DOHH2 (cell line): ENCODE data around the gene SH3BGRL.

ENCODE experiments used
- H3F3A ChIP-seq: fragments of 200-600 bp; sonication (generic), shearing (Covaris generic); 2 replicates; pipeline ENCODE4 v1.6.0; 2016; ENCODE audit warnings: antibody characterized with exemption, mild to moderate bottlenecking; ENCODE audit not compliant: control insufficient read depth, insufficient read depth
- H3K27ac ChIP-seq: fragments of 200-600 bp; sonication (generic); 2 replicates; pipeline ENCODE4 v1.5.1; 2014; ENCODE audit warnings: low read depth, mild to moderate bottlenecking, low read length, moderate library complexity
- H3K27me3 ChIP-seq: fragments of 200-600 bp; sonication (generic); 2 replicates; pipeline ENCODE4 v1.6.1; 2014; ENCODE audit warnings: mild to moderate bottlenecking, low read length, mixed read lengths; ENCODE audit not compliant: control insufficient read depth
- H3K36me3 ChIP-seq: fragments of 200-600 bp; sonication (generic); 2 replicates; pipeline ENCODE4 v1.6.1; 2014; ENCODE audit warnings: mild to moderate bottlenecking, low read length, moderate library complexity, mixed read lengths; ENCODE audit not compliant: control insufficient read depth
- H3K4me1 ChIP-seq: fragments of 200-600 bp; sonication (generic); 2 replicates; pipeline ENCODE4 v1.6.1; 2014; ENCODE audit warnings: mild to moderate bottlenecking, low read length, mixed read lengths; ENCODE audit not compliant: control insufficient read depth
- H3K4me2 ChIP-seq: fragments of 200-600 bp; sonication (generic); 2 replicates; pipeline ENCODE4 v1.6.0; 2014; ENCODE audit warnings: mild to moderate bottlenecking, low read length, moderate library complexity
- H3K4me3 ChIP-seq: fragments of 200-600 bp; sonication (generic); 2 replicates; pipeline ENCODE4 v1.5.1; 2014; ENCODE audit warnings: mild to moderate bottlenecking, low read length, mixed read lengths
- H3K79me2 ChIP-seq: fragments of 200-600 bp; sonication (generic); 2 replicates; pipeline ENCODE4 v1.6.1; 2014; ENCODE audit warnings: mild to moderate bottlenecking, low read length, mixed read lengths; ENCODE audit not compliant: control insufficient read depth
- H3K9me2 ChIP-seq: fragments of 200-600 bp; sonication (generic); replicated peaks from 2 replicates; pipeline ENCODE4 v1.6.1; 2014; ENCODE audit warnings: mild to moderate bottlenecking, low read length, mixed read lengths; ENCODE audit not compliant: control insufficient read depth
- H3K9me3 ChIP-seq: fragments of 200-600 bp; sonication (generic); 2 replicates; pipeline ENCODE4 v1.6.1; 2014; ENCODE audit warnings: antibody characterized with exemption, low read length, mixed read lengths; ENCODE audit not compliant: control insufficient read depth, insufficient read depth
- H4K20me1 ChIP-seq: fragments of 200-600 bp; sonication (generic); 2 replicates; pipeline ENCODE4 v1.6.0; 2014; ENCODE audit warnings: low read depth, mild to moderate bottlenecking, antibody characterized with exemption, low read length, moderate library complexity; ENCODE audit not compliant: control insufficient read depth, insufficient read depth
- CTCF ChIP-seq: fragments of 200-600 bp; sonication (generic); IDR thresholded peaks from one replicate; pipeline ENCODE4 v1.5.1; 2014; ENCODE audit warnings: antibody characterized with exemption, mild to moderate bottlenecking, low read depth, low read length; ENCODE audit not compliant: poor library complexity, severe bottlenecking
- EZH2phosphoT487 ChIP-seq: fragments of 200-600 bp; sonication (generic); IDR thresholded peaks from 2 replicates; pipeline ENCODE4 v1.6.1; 2017; ENCODE audit warnings: borderline replicate concordance, mild to moderate bottlenecking, antibody characterized with exemption, low read length, moderate library complexity, mixed read lengths

SH3BGRL gene

DNA sequence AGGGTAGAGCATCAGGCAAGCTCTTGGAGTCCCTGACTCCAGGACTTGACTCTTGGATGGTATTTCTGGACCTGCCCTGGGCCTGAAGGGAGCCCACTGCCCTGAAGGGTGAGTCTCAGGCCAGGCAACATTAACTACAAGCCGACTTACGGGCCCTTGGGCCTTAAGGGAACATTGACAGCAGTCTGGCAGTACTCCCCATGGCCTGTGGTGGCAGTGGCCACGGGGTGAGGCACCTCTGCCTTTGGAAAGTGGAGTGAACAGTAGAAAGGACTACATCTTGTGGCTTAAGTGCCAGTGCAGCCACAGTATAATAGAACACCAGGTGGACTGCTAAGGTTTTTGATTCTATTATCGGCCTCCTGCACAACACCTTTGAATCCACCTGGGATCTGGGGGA is 36.3 kb downstream of the SH3BGRL start:
- Histone ChIP-seq H3K27ac (no peak overlapping the region), H3K9me3 (peaks cover 12% of the 10 kb centered on the region; the same call in 1 of the 2 replicates), H3K79me2 (peaks cover 4% of the 10 kb centered on the region), H3K9me2 (no peaks in the 10 kb centered on the region), H3K27me3 (no peaks in the 10 kb centered on the region), H3K4me3 (no peak overlapping the region), H3K4me2 (no peak overlapping the region), H3K4me1 (no peaks in the 10 kb centered on the region), H3F3A (no peaks in the 10 kb centered on the region), H4K20me1 (no peaks in the 10 kb centered on the region), H3K36me3 (peaks cover 4% of the 10 kb centered on the region)
- no peak for TF ChIP-seq CTCF
- TF ChIP-seq EZH2phosphoT487 = no peak

DNA sequence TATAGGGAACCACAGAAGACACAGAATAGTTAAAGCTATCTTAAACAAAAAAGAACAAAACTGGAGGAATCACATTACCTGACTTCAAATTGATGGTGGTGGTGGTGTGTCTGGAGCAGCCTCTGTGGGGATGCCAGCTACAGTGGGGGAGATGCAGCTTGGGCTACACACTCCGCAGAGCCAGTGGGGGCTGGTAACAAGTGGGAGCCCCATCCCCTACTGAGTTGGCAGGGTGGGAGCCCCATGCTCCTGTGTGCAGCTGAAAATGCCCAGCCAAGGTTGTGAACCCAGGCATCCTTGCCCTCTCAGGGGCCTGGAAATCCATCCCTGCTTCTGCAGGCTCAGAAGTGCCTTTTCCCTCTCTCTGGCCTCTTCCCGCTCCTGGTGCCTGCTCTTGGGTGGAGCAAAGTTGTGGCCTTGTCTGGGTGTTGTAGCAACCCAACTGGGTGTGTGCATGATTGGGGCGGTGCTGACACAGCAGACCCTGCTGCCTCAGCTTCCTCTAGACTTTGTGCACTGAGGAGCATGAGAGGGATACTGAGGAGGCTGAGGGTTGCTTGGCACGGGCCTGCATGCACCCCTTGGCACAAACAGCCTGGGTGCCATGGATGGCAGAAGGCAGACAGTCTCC is 38.9 kb downstream of the SH3BGRL start:
- TF ChIP-seq CTCF = no peak
- TF ChIP-seq EZH2phosphoT487 = no peak
- Histone ChIP-seq H3K4me1 (no peaks in the 10 kb centered on the region), H3K4me2 (no peak overlapping the region), H3K27ac (no peak overlapping the region), H3K79me2 (no peaks in the 10 kb centered on the region), H3K27me3 (no peaks in the 10 kb centered on the region), H3K9me2 (no peaks in the 10 kb centered on the region), H3F3A (no peaks in the 10 kb centered on the region), H4K20me1 (no peaks in the 10 kb centered on the region), H3K36me3 (peaks cover 4% of the 10 kb centered on the region; the same call in 1 of the 2 replicates), H3K9me3 (peaks cover 12% of the 10 kb centered on the region; the same call in 1 of the 2 replicates), H3K4me3 (no peak overlapping the region)

- TF ChIP-seq EZH2phosphoT487 (no peak), CTCF (no peak)
- Histone ChIP-seq H3K9me3 (peaks cover 12% of the 10 kb centered on the region; the same call in 1 of the 2 replicates), H3K79me2 (0 out of 2 replicates have a peak, but pooled peaks cover 2% of the 10 kb centered on the region), H3K9me2 (no peaks in the 10 kb centered on the region), H3K36me3 (peaks cover 4% of the 10 kb centered on the region; the same call in 1 of the 2 replicates), H3K4me3 (no peak overlapping the region), H3K27ac (no peak overlapping the region), H4K20me1 (no peaks in the 10 kb centered on the region), H3K4me1 (no peaks in the 10 kb centered on the region), H3K4me2 (no peak overlapping the region), H3F3A (no peaks in the 10 kb centered on the region), H3K27me3 (no peaks in the 10 kb centered on the region)
Observed at GRCh38 chrX:81241753-81242152, 39.9 kb downstream of the SH3BGRL start.
